PC-3 (cell line): ENCODE measurements around the gene MTCH1. TPM values are rescaled to one million over a fixed set of nuclear protein-coding genes. Genes with fewer than 3 reads are reported as not detected.

Experiments
- ATAC-seq: fragments of 200-7000 bp; cut with Tn5 transposase; 2 replicates; pipeline ENCODE4 v1.9.1; 2020; ENCODE audit warnings: mild to moderate bottlenecking, moderate library complexity
- BruUV-seq: library from RNA; stranded (reverse); fragments of 400-500 nt; replicated peaks from 2 replicates; lab custom pipeline; 2021; lab: Mats Ljungman, UMichigan
- CTCF ChIA-PET: fragments of 300-600 bp; sonication (Branson Sonifier 250); formaldehyde crosslinking; loops from one replicate; lab custom pipeline; 2022; ENCODE audit warnings: antibody characterized with exemption; lab: Charles Lee
- POLR2A ChIA-PET: fragments of 300-600 bp; sonication (Branson Sonifier 250); formaldehyde crosslinking; loops from one replicate; lab custom pipeline; 2022; ENCODE audit warnings: antibody characterized with exemption; ENCODE audit not compliant: unreplicated experiment; lab: Charles Lee
- DNase-seq: peaks from one replicate; pipeline ENCODE4 v3.0.0-alpha.2; 2015
- H2AFZ ChIP-seq: fragments of 300-600 bp; sonication (generic); 2 replicates; pipeline ENCODE4 v1.6.0; 2016; ENCODE audit warnings: antibody characterized with exemption, low read length
- H3F3A ChIP-seq: fragments of 300-600 bp; sonication (generic); one replicate; pipeline ENCODE4 v1.6.0; 2017; ENCODE audit warnings: antibody characterized with exemption, low read length, control low read depth, mild to moderate bottlenecking; ENCODE audit not compliant: unreplicated experiment
- H3K27ac ChIP-seq: fragments of 300-600 bp; sonication (generic); 2 replicates; pipeline ENCODE4 v1.5.1; 2016; ENCODE audit warnings: mild to moderate bottlenecking, low read length
- H3K27me3 ChIP-seq: fragments of 300-600 bp; sonication (generic); 2 replicates; pipeline ENCODE4 v1.6.1; 2016; ENCODE audit warnings: low read length, mixed read lengths
- H3K36me3 ChIP-seq: fragments of 300-600 bp; sonication (generic); 2 replicates; pipeline ENCODE4 v1.6.1; 2016; ENCODE audit warnings: low read depth, mixed run types, low read length, mixed read lengths
- H3K4me1 ChIP-seq: fragments of 300-600 bp; sonication (generic); 2 replicates; pipeline ENCODE4 v1.5.1; 2016; ENCODE audit warnings: low read length; ENCODE audit not compliant: insufficient read depth
- H3K4me2 ChIP-seq: fragments of 300-600 bp; sonication (generic); 2 replicates; pipeline ENCODE4 v1.6.0; 2016; ENCODE audit warnings: low read length
- H3K4me3 ChIP-seq: fragments of 300-600 bp; sonication (generic); 2 replicates; pipeline ENCODE4 v1.5.1; 2016; ENCODE audit warnings: mild to moderate bottlenecking, low read length, mixed read lengths
- H3K79me2 ChIP-seq: fragments of 300-600 bp; sonication (generic); 2 replicates; pipeline ENCODE4 v1.6.1; 2017; ENCODE audit warnings: low read length, mixed read lengths
- H3K9ac ChIP-seq: fragments of 300-600 bp; sonication (generic); 2 replicates; pipeline ENCODE4 v1.6.0; 2016; ENCODE audit warnings: mild to moderate bottlenecking, low read length
- H3K9me2 ChIP-seq: fragments of 300-600 bp; sonication (generic); replicated peaks from 2 replicates; pipeline ENCODE4 v1.6.1; 2016; ENCODE audit warnings: mixed run types, low read length, mixed read lengths
- H3K9me3 ChIP-seq: fragments of 300-600 bp; sonication (generic); 2 replicates; pipeline ENCODE4 v1.6.1; 2016; ENCODE audit warnings: low read length, mixed read lengths
- H4K20me1 ChIP-seq: fragments of 300-600 bp; sonication (generic); 2 replicates; pipeline ENCODE4 v1.6.1; 2016; ENCODE audit warnings: low read length, mixed read lengths
- CTCF ChIP-seq: fragments of 300-600 bp; sonication (generic); conservative IDR thresholded peaks from 2 replicates; pipeline ENCODE4 v1.5.1; 2017; ENCODE audit warnings: antibody characterized with exemption, low read depth, mild to moderate bottlenecking, low read length
- EZH2 ChIP-seq: fragments of 300-600 bp; sonication (generic); IDR thresholded peaks from one replicate; pipeline ENCODE4 v1.6.1; 2017; ENCODE audit warnings: antibody characterized with exemption, mild to moderate bottlenecking, low read length; ENCODE audit not compliant: unreplicated experiment
- EZH2phosphoT487 ChIP-seq: fragments of 300-600 bp; sonication (generic); IDR thresholded peaks from 2 replicates; pipeline ENCODE4 v1.6.1; 2018; ENCODE audit warnings: mild to moderate bottlenecking, antibody characterized with exemption, low read length, borderline replicate concordance
- intact Hi-C: fragments of 100-400 bp; cut with micrococcal nuclease; formaldehyde crosslinking; loops from 2 replicates; pipeline ENCODE4 v1.9.0; 2023
- total RNA-seq: library from RNA; depleted of rRNA; stranded (reverse); fragments of >200 nt; gene quantifications from 2 replicates; pipeline ENCODE4 v1.2.3, GENCODE V29; 2014

Gene MTCH1
- total RNA-seq, 1 experiment from 2014 or later: 253 TPM

DNA sequence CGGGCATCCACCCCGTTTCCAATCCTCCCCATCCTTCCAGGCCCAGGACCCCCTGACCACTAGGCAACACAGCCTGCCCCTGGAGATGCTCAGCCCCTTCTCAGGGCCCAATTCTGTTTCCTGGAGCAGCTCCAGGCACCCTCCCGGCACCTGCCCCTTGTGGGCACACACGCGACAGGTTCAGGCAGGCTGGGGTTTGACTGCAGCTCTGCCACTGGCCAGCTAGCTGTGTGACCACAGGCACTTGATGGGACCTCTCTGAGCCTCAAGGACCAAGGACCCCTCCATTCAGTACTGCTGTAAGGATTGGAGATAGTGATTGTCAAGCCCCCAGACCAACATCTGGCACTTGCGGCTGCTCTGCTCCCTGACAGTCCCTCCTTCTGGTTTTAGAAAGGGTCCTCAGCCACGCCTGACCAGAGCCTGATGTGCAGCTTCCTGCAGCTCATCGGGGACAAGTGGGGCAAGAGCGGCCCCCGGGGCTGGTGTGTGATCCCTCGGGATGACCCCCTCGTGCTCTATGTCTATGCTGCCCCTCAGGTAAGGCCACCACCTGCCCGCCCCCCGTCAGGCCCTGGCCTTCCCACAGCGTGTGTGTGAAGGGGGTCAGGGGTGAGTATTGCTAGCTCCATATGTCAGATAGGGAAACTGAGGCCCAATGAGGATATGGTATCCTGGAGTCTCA is 41.2 kb upstream of the MTCH1 start:
- H3K9me2 ChIP-seq: no peaks in the 10 kb centered on the region
- no peak overlapping the region for H2AFZ ChIP-seq
- H4K20me1 ChIP-seq: no peaks in the 10 kb centered on the region
- peaks cover 42% of the 10 kb centered on the region for H3K4me1 ChIP-seq
- H3K9me3 ChIP-seq: peaks cover 5% of the 10 kb centered on the region; the same call in 1 of the 2 replicates
- ATAC-seq (no peak), DNase-seq (no peak)
- H3K4me3 ChIP-seq: no peak overlapping the region
- TF ChIP-seq EZH2phosphoT487 (no peak), CTCF (no peak), EZH2 (no peak)
- ChIA-PET POLR2A (no interaction called here), CTCF (interaction anchor here (1.2 kb wide), 1 partner anchor 183 kb away, joined by 4 read pairs; no protein-coding TSS in a partner anchor)
- no peak overlapping the region for H3K9ac ChIP-seq
- no peaks in the 10 kb centered on the region for H3K36me3 ChIP-seq
- no TSS peak for BruUV-seq
- intact Hi-C loops: no loop called here
- H3K4me2 ChIP-seq: no peak overlapping the region
- H3K27ac ChIP-seq: no peak overlapping the region
- H3K27me3 ChIP-seq: no peaks in the 10 kb centered on the region
- no peaks in the 10 kb centered on the region for H3K79me2 ChIP-seq
- peaks cover 10% of the 10 kb centered on the region for H3F3A ChIP-seq

- peak overlapping the region; percentile 97 for H3K27ac ChIP-seq
- H3K4me1 ChIP-seq: peaks cover 51% of the 10 kb centered on the region
- DNase-seq: no peak
- H4K20me1 ChIP-seq: no peaks in the 10 kb centered on the region
- ChIA-PET POLR2A (no interaction called here), CTCF (interaction anchor here (1.3 kb wide), 1 partner anchor 184 kb away, joined by 3 read pairs; no protein-coding TSS in a partner anchor)
- ATAC-seq: no peak
- intact Hi-C loops: no loop called here
- H3K27me3 ChIP-seq: no peaks in the 10 kb centered on the region
- TF ChIP-seq EZH2 (no peak), CTCF (no peak), EZH2phosphoT487 (no peak)
- no peak overlapping the region for H2AFZ ChIP-seq
- H3K4me2 ChIP-seq: peak overlapping the region; percentile 68; the same call in 1 of the 2 replicates
- H3K79me2 ChIP-seq: no peaks in the 10 kb centered on the region
- H3K9ac ChIP-seq: peak overlapping the region; percentile 93
- H3K4me3 ChIP-seq: no peak overlapping the region
- H3K36me3 ChIP-seq: no peaks in the 10 kb centered on the region
- peaks cover 10% of the 10 kb centered on the region for H3F3A ChIP-seq
- H3K9me2 ChIP-seq: no peaks in the 10 kb centered on the region
- H3K9me3 ChIP-seq: peaks cover 4% of the 10 kb centered on the region; the same call in 1 of the 2 replicates
- BruUV-seq: no TSS peak
Observed at GRCh38 chr6:37025621-37026466, 39.8 kb upstream of the MTCH1 start.
